GM21576 (cell line): ENCODE measurements around the gene TMEM273.

Experiments
- ATAC-seq: cut with Tn5 transposase; IDR thresholded peaks from one replicate; pipeline ENCODE4 v1.9.1; 2021; ENCODE audit warnings: mild to moderate bottlenecking, moderate library complexity; ENCODE audit not compliant: unreplicated experiment

The TMEM273 gene, protein sequence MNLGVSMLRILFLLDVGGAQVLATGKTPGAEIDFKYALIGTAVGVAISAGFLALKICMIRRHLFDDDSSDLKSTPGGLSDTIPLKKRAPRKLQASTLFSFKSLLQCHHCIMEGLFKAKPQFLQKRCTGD

DNA sequence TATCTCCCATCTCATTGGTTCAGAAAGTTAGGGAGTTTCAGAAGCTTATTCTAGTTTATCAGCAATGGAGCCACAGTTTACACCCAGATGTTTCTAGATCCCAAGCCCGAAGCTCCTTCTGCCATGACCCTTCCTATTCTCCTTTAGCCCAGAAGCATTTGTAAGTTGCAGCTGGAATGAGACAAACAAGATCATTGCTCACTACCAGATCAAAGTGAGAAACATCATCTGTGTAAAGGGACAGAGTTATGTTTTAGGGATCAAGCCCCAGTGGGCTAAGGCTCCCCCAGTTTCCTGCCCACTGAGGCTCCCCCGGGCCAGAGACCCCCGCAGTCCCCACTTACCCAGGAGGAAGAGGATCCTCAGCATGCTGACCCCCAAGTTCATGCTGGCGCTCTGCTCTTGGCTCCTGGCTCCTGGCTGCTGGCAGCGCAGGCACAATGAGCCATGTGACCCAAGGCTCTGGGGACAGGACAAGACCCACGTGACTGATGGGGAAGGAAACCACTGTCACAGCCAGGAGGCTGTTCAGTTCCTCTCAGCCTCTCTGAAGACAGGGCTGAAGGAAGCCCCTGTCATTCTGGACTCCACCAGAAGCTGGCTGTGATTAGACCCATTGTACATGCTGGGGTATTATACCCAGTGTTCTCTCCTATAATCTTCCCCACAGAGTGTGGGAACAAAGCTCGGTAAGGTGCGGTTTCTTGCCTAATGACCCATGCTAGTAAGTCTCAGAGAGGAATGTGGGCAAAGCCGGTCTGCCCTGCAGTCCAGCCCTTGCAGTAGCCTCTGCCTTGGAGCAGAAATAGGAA, at the start of gene TMEM273:
TMEM273 (minus strand) TSS at position 442 of the 812 bp plus-strand sequence; CDS start at position 387, 55 bp downstream.
- peak; percentile 72 for ATAC-seq

DNA sequence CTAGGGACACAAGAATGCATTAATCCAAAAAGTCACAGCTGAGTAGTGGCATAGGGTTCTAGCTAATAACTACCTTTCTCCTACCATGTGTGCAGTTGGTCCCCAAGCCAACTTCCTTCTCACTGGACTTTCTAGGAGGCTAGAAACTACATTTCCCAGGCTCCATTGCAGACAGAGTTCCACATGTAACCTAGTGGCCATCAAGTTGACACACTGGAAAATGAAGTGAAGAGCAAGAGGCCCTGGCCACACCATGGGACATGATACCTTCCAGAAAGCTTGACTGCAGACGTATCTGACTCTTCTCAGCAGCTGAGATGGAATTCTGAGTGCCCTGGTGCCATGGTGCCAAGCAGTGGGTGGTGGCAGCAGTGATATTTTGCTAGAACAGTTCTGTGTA, 49.8 kb upstream of the TMEM273 start:
- no peak for ATAC-seq

DNA sequence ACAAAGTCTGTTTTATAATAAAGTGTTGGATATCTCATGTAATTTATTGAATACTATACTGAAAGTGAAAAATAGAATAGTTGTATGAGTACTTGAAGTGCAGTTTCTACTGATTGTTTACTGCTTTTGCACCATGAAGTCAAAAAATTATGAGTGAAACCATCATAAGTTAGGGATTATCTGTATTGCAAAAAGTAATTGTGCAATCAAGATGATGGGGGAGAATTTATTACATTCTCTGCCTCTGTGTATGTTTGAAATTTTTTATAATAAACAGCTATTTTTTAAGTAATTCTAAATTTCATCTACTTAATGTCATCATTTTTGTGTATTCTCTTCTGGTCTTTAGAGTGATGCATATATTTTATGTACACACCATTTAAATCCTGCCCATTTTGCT, 47.2 kb upstream of the TMEM273 start:
- no peak for ATAC-seq

DNA sequence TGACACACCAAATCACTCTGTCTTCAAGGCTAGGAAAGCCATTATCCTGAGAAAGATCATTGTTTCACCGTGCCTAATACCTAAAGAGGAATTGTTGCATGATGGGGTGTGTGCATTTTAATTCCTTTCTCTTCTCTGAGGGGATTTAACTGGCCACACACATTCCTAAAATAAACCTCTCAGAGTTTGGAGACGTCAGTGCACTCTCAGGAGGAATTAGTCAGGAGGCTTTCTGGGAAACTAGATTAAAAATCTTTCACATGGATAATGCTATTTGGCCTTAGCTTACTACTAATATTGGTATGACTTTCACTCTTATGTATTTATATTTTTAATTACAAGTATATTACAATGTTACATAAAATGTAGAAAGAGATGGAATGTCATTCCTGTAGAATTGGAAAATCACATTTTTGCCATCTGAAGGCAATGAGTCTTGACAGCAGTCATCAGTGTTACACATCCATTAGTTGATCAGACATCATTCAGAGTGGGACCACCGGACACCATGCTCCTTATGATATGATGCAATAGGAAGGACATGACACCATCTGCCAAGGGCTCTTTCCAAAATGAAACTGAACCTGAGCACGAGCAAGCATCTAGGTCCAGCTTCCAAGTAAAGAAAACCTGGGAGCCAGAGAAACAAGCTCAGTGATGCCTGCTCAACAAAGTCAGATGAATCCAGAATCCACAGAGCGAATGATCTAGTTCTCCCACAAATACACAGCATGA, 43.1 kb upstream of the TMEM273 start:
- ATAC-seq, result no peak

DNA sequence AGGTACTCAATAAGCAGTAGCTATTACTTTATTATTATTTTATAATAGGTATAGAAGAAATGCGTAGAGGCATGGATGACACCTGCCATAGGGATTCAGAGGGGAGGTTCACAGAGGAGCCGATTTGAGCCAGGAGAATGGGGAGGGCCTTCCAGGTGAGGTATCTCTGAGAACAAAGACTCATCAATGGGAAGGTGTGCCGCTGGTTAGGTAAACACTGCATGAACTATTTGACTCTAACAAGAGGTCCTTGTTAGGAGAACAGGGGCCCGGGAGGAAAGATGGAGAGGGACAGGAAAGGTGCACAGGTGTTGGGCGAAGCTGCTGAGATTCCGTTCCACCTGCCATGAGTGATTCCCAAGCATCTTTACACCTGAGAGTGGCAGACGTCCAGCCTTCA, 41.8 kb upstream of the TMEM273 start:
- no peak for ATAC-seq

DNA sequence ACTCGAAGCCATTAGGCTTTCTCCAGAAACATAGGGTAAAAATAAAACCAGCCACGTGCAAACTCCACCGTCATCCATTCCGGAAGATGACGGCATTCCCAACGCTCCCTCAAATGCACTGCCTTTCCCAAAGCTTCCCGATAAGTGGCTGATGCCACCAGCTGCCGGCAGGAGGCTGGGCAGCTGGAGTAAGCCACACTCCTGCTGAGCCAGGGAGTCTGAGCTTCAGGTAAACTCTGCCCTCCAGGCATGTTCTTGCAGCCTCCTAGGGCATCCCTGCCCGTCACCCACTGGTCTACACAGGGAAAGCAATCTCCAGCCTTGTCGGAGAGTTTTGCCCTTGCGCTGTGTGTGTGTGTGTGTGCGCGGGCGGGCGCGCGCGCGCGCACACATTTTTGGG, 40.5 kb upstream of the TMEM273 start:
- no peak for ATAC-seq

DNA sequence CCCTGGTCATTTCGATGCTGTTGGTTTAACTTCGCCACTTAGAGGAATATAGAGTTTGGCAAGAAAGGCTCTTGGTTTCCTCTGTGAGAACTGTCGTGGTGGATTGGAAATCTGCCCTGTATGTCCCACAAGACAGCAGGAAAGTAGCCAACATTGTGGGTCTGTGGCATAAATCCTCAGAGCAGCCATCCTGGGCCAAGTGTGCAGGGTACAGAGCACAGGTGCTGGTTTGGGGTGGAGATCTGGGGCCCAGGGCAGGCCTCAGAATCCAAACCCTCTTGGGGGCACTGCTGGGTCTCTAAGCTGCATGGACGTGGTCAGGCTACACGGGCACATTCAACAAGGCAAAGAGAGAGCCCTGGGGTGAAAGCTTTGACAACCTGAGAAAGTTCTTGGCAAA, 39.2 kb upstream of the TMEM273 start:
- no peak for ATAC-seq

DNA sequence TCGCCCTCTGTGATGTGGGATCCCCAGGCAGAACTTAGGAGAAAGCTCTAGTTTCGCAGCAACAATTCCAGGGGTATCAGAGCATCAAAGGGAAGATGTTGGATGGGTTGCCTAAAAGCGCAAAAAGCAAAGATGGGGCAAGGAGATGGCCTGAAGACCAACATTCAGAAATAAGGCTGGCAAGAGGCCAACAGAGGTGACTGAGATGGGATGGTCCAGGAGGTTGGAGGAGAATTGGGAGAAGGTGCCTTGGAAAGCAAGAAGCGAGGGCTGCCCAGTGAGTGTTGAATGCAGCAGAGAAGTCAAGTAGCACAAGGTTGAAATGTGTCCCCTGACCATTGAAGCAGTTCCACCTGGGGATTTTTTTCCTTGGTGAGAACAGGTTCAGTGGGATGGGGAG, 38.4 kb upstream of the TMEM273 start:
- ATAC-seq, result no peak

DNA sequence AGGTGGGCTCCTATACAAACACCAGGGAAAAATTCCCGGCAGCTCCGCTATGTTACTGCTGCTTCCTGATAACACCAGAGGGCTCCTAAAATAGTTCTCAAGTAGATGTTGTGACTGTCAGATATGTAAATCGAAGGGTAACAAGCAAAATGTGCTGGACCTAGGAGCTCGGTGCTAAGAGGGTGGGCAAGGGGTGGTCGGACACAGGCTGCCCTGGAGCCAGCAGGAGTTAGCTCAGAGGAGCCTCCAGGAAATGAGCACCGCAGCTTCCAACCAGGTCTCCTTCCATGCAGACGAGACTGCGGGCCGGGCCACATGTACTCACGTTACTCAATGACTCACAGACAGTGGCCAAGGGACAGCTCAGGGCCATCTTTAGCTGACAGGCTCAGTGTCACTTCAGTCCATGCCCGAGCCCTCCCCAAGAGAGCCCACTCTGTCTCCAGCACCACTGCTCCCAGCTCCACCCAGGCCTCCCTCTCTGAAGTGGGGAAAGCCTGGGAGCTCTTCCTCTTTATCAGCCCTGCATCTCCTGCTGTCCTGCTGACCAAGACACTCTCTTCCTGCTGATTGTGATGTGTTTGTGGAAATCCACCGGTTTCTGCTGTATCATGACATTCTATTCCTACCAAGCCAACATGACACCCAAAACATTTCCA, 37.2 kb upstream of the TMEM273 start:
- no peak for ATAC-seq

DNA sequence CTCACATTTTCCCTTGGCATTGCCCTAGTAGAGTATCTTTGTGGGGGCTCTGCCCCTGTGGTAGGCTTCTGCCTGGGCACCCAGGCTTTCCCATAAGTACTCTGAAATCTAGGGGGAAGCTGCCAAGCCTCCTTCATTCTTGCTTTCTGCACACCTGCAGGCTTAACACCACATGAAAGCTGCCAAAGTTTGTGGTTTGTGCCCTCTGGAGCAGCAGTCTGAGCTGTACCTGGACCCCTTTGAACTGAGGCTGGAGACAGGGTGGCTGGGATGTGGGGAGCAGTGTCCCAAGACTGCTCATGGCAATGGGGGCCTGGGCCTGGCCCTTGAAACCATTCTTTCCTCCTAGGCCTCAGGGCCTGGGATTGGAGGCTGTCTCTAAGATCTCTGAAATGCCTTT, 35.0 kb upstream of the TMEM273 start:
- no peak for ATAC-seq

DNA sequence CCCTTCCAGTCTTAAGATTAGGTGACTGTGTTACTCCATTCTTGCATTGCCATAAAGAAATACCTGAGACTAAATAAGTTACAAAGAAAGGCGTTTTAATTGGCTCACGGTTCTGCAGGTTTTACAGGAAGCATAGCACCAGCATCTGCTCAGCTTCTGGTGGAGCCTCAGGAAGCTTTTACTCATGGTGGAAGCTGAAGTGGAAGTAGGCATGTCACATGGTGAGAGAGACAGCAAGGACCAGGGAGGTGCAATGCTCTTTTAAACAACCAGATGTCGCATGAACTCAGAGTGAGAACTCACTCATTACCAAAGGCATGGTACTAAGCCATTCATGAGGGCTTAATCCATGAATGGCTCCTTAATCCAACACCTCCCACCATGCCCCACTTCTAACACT, 34.0 kb upstream of the TMEM273 start:
- no peak for ATAC-seq

DNA sequence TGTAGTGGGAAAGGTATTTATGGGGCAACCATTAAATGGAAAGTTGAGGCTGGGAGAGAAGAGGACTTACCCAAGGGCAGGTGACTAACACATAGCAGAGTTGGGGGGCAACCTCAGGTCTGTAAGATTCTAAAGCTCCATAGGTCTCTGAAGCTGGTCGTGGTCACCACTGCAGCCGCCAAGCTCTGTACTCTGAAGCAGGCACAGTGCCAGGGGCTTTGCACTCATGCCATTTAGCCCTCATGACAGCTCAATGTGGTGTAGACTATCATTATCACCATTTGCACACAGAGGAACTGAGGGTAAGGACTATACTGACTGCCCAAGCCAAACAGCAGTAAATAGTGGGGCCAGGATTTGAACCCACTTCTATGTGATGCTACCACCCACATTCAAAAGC, 32.5 kb upstream of the TMEM273 start:
- no peak for ATAC-seq

DNA sequence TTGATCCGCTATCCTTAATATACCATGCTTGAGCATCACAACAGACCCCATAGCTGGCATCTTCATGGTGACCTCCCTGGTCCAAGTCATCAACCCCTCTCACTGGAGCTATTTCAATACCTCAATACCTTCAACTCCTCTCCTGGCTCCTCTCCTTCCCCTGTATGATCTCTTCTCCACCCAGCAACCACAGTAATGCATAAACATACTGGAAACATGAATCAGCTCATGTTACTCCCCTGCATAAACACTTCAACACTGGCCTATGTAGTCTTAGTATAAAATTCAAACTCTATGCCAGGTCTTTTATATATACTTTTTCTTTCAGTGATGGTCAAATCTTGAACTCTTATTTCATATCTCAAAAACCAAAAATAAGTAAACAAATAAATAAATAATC, 31.8 kb upstream of the TMEM273 start:
- no peak for ATAC-seq

DNA sequence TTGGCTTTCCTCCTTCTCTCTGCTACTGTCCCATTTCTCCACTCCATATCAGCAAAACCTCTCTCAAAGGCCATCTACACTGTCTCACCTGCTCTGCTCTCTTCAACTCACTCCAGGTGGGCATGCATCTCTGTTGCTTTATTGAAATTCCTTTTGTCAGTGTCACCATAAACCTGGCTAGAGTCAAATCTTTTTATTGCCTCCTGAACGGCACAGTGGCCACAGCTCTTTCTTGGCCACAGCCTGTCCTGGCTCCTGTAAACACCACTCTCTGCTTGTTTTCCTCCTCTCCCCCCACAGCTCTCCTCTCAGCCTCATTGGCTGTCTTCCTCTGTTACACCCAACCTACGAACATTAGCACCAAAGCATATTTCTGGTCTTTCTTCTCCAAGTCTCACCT, 31.1 kb upstream of the TMEM273 start:
- no peak for ATAC-seq

DNA sequence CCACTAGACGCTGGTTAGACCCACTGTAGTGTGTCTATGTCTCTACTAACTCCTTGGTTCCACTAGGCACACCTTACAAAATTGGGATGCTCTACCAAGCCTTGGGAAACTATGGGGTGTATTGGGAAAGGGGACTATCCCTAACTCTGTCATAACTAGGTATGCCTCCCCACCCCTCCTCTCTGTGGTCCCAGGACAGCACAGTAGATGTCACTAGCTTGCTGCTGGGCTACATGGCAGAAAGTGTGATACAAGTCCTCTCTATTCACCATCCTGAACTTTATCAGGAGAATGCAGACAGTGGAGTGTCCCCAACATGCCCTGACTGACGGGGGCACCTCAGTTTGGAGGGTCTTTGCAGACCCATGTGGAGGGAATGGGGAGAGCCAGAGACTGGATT, 30.3 kb upstream of the TMEM273 start:
- ATAC-seq, result no peak

DNA sequence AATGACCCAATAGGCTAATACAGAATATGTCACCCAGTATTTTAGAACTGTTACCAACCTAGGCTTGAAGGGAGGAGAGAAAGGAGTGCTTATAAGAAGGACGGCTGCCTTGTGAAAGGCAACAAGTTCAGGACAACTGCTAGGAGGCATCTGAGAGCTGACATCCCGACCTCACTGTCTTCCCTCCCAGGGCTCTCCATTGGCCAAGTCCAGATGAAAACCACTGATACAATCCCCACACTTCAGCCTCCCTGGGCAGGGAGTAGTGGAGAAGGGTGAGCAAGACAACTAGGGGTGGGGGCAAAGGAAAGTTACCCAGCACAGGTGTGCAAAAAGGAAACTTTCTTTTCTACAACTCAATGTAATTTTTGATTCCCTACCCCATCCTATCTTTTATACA, 29.5 kb upstream of the TMEM273 start:
- no peak for ATAC-seq

DNA sequence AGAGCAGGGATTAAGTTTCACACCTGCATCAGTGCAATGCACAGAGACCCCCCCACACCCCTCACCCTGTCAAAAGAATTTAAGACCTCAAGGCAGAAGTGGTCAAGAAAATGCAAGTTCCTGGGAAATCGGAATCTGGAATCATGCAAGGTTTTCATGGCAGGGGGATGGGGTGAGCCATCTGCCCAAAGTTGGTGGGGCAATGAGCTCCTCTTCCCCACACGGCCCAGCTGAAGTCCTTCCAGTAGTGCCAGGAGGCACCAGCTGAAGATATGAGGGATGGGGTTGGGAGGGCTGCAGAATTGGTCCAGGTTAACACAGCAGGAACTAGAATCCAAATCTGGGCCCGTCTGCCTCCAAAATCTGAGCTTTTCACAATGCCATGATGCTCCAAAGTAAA, 25.0 kb upstream of the TMEM273 start:
- no peak for ATAC-seq

DNA sequence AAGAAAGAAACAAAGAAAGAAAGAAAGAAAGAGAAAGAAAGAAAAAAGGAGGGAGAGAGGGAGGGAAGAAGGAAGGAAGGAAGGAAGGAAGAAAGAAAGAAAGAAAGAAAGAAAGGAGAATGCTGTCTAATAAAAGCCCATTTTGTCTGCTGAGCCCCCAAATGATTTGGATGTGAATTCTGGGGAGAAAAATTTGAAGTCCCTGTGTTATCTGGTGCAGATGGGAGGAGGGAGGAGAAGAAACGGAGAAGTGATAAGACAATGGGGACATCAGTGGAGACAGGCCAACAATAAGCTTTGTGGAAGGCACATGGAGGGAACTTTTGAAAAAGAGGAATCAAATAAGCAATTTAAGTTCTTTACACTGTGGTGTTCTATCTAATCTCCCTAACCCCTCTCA, 24.6 kb upstream of the TMEM273 start:
- no peak for ATAC-seq

DNA sequence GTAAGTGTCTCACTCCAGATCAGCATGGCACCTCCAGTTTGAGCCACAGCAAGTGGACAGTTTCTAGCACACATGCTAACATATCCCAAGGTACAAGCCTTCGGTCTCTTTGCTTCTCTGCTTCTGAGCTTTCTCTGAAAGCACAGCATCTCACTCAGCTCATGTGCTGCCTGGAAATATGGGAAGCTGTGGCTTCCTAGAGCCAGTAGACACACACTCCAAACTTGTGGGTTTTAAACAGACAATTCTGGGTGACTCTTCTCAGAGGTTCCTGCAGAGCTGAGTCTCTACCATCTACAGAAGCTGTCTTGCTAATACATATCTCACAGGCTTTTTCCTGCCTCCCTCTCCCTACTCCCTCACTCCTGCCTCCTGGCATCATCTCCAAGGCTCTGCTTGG, 23.9 kb upstream of the TMEM273 start:
- ATAC-seq, result no peak

DNA sequence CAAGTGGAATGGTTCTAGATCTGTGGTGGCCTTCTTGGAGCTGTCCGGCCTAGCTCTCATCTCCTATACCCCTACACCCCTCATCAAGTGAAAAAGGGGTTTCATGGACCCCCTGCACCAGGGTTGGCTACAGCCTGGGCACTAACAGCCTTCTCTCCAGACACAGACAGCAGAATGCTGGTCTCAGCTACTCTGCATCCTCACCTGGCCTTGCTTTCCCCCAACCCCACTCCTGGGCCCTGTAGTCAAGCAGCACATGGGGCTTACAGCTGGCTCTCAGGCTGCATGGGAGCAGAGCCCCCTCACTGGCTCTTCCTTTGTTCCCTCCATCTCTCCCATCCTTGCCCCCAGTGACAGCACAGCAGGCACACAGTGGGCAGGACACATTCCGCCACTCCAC, 20.8 kb upstream of the TMEM273 start:
- no peak for ATAC-seq

DNA sequence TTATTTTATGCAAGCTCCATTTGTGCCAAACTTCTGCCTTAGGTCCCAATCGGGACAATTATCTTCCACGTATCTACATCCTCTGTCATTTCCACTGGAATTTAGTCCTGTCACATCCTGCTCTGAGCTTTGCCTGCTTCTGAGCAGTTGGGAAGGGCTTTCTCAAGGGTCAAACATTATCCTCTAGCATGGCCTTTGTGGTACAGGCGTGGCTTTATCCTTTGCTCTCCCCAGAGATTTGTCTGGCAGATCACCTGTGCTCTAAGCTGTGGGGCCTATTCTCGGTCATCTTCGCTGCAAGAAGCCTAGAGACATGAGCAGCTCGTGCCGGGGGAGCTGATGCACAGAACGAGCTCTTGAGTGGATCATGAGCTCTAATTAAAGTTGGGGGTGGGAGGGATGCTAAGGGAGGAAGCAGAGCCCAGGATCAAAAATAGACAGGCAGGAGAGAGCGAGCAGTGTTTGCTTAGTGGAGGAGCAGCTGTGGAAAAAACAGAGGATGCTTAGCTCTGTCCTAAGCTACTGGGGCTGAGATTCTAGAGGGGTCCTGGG, 19.8 kb upstream of the TMEM273 start:
- no peak for ATAC-seq
